SK-N-MC (cell line): ENCODE data around the gene FTL.

Experiments used
- DNase-seq: peaks from one replicate; pipeline ENCODE4 v3.0.0-alpha.2; 2011; ENCODE audit warnings: low read depth, low spot score
- H3K27ac ChIP-seq: fragments of 200-600 bp; sonication (generic); 2 replicates; pipeline ENCODE4 v1.5.1; 2016; ENCODE audit warnings: mixed run types
- H3K36me3 ChIP-seq: fragments of 200-600 bp; sonication (generic); 2 replicates; pipeline ENCODE4 v1.6.1; 2017; ENCODE audit warnings: antibody characterized with exemption, low read length, mixed read lengths; ENCODE audit not compliant: insufficient read depth
- H3K4me3 ChIP-seq: fragments of 200-600 bp; sonication (generic); 2 replicates; pipeline ENCODE4 v1.5.1; 2016
- H3K9ac ChIP-seq: fragments of 200-600 bp; sonication (generic); 2 replicates; pipeline ENCODE4 v1.8.0; 2017; ENCODE audit warnings: mixed run types, mixed read lengths; ENCODE audit not compliant: insufficient read length
- H3K9me3 ChIP-seq: fragments of 200-600 bp; sonication (generic); 2 replicates; pipeline ENCODE4 v1.6.1; 2017; ENCODE audit warnings: low read depth, mild to moderate bottlenecking, antibody characterized with exemption, low read length, moderate library complexity, mixed read lengths
- EZH2 ChIP-seq: fragments of 200-600 bp; sonication (generic); IDR thresholded peaks from one replicate; pipeline ENCODE4 v1.6.1; 2017; ENCODE audit warnings: antibody characterized with exemption
- FOXP2 ChIP-seq: optimal IDR thresholded peaks from 2 replicates; pipeline ENCODE3; 2011; ENCODE audit warnings: mild to moderate bottlenecking, moderate library complexity; ENCODE audit not compliant: insufficient read depth; ENCODE audit errors: extremely low read length, control extremely low read depth
- POLR2AphosphoS5 ChIP-seq: IDR thresholded peaks from 2 replicates; pipeline ENCODE4 v1.6.1; 2012; ENCODE audit warnings: mild to moderate bottlenecking, low read depth, low read length, borderline replicate concordance

Gene FTL

GRCh38 chr19:49004133-49004532, 39.0 kb downstream of the FTL start:
- Histone ChIP-seq H3K9ac (no peak overlapping the region), H3K9me3 (no peaks in the 10 kb centered on the region), H3K27ac (no peak overlapping the region), H3K36me3 (peaks cover 54% of the 10 kb centered on the region), H3K4me3 (no peak overlapping the region)
- no peak for DNase-seq
- TF ChIP-seq EZH2 = no peak
- TF ChIP-seq POLR2AphosphoS5 = no peak
- TF ChIP-seq FOXP2 = no peak

GRCh38 chr19:49004964-49005614, 40.0 kb downstream of the FTL start:
- Histone ChIP-seq H3K36me3 (peaks cover 57% of the 10 kb centered on the region), H3K27ac (no peak overlapping the region), H3K9ac (no peak overlapping the region), H3K9me3 (no peaks in the 10 kb centered on the region), H3K4me3 (no peak overlapping the region)
- DNase-seq = no peak
- no peak for TF ChIP-seq FOXP2

GRCh38 chr19:49006905-49007304, 41.8 kb downstream of the FTL start:
- H3K27ac ChIP-seq = no peak overlapping the region
- no peak overlapping the region for H3K9ac ChIP-seq
- no peaks in the 10 kb centered on the region for H3K9me3 ChIP-seq
- DNase-seq = no peak
- H3K36me3 ChIP-seq = peaks cover 70% of the 10 kb centered on the region
- no peak overlapping the region for H3K4me3 ChIP-seq
- TF ChIP-seq FOXP2 = no peak
- TF ChIP-seq EZH2 = no peak
- no peak for TF ChIP-seq POLR2AphosphoS5

- no peak for DNase-seq
- Histone ChIP-seq H3K4me3 (no peak overlapping the region), H3K27ac (no peak overlapping the region), H3K9me3 (no peaks in the 10 kb centered on the region), H3K9ac (no peak overlapping the region), H3K36me3 (peaks cover 60% of the 10 kb centered on the region)
- TF ChIP-seq EZH2 (no peak), FOXP2 (no peak), POLR2AphosphoS5 (no peak)
These were observed 44.7 kb downstream of the FTL start for GRCh38 chr19:49009828-49010227.

GRCh38 chr19:49010453-49010852, 45.3 kb downstream of the FTL start:
- H3K27ac ChIP-seq = no peak overlapping the region
- no peak overlapping the region for H3K4me3 ChIP-seq
- TF ChIP-seq FOXP2 (no peak), EZH2 (no peak), POLR2AphosphoS5 (no peak)
- H3K9ac ChIP-seq = no peak overlapping the region
- H3K36me3 ChIP-seq = peaks cover 60% of the 10 kb centered on the region
- no peak for DNase-seq
- H3K9me3 ChIP-seq = no peaks in the 10 kb centered on the region

GRCh38 chr19:49011194-49011593, 46.1 kb downstream of the FTL start:
- Histone ChIP-seq H3K9ac (no peak overlapping the region), H3K4me3 (no peak overlapping the region), H3K36me3 (peaks cover 57% of the 10 kb centered on the region), H3K9me3 (no peaks in the 10 kb centered on the region), H3K27ac (no peak overlapping the region)
- DNase-seq = no peak
- TF ChIP-seq EZH2 = no peak
- TF ChIP-seq FOXP2 = no peak
- no peak for TF ChIP-seq POLR2AphosphoS5

GRCh38 chr19:49014123-49014869, 49.2 kb downstream of the FTL start:
- Histone ChIP-seq H3K27ac (no peak overlapping the region; the same call in 1 of the 2 replicates), H3K36me3 (peaks cover 41% of the 10 kb centered on the region), H3K9ac (no peak overlapping the region), H3K9me3 (no peaks in the 10 kb centered on the region), H3K4me3 (no peak overlapping the region)
- DNase-seq = no peak
- TF ChIP-seq POLR2AphosphoS5 (no peak), FOXP2 (no peak), EZH2 (no peak)

GRCh38 chr19:49014870-49015255, 49.8 kb downstream of the FTL start:
- TF ChIP-seq FOXP2 = no peak
- no peak for TF ChIP-seq EZH2
- no peak for TF ChIP-seq POLR2AphosphoS5
- no peaks in the 10 kb centered on the region for H3K9me3 ChIP-seq
- peaks cover 36% of the 10 kb centered on the region for H3K36me3 ChIP-seq
- no peak for DNase-seq
- H3K9ac ChIP-seq = no peak overlapping the region
- no peak overlapping the region for H3K27ac ChIP-seq
- no peak overlapping the region for H3K4me3 ChIP-seq

GRCh38 chr19:49016067-49016839, 51.1 kb downstream of the FTL start:
- H3K9ac ChIP-seq = no peak overlapping the region
- H3K9me3 ChIP-seq = no peaks in the 10 kb centered on the region
- H3K36me3 ChIP-seq = peaks cover 24% of the 10 kb centered on the region
- no peak for TF ChIP-seq FOXP2
- TF ChIP-seq POLR2AphosphoS5 = no peak; the same call in 1 of the 2 replicates
- TF ChIP-seq EZH2 = no peak
- H3K27ac ChIP-seq = no peak overlapping the region
- H3K4me3 ChIP-seq = no peak overlapping the region
- no peak for DNase-seq
